Neural progenitor cell (in vitro differentiated cells): ENCODE data around the gene FALEC.

Source experiments
- EZH2phosphoT487 ChIP-seq: fragments of 200-600 bp; sonication (generic); IDR thresholded peaks from 2 replicates; pipeline ENCODE4 v1.6.1; 2017; ENCODE audit warnings: antibody characterized with exemption
- TF ChIP-seq, protein P1 (sequence below): fragments of 200-600 bp; sonication (generic); IDR thresholded peaks from 2 replicates; pipeline ENCODE4 v1.5.1; 2017; ENCODE audit warnings: antibody characterized with exemption, mild to moderate bottlenecking

DNA sequence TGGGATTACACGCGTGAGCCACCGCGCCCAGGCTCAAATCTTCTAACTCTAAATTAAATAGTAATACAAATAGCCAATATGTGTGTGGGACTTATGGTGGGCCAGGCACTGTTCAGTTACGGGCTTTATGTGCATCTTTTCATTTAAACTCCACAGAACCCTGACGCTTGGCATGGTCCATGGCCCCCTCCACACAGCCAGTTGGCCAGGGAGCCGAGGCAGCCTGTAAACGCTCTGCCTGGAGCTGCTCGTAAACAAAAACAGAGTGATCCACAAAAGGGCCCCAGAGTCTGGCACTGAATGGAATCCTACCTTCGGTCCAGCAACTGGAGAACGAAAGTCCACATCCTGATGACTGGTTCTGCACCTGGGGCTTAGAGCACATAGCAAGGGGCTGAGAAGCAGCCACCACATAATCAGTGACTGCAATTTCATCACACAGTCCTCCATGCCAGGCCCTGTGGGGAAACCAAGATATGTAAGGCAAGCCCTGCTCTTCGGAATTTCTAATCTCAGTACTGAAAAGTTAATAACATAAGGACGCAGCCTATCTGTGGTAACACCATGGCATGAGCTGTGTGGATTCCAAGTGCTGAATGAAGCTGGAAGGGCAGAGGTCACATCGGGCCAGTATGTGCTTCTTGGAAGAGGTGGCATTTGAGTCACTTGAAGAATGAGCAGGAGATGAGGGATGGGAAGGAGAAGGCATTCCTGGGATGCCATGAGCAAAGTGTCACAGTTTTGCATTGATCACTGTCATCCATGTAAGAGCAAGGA, 20.1 kb downstream of the FALEC start:
- TF ChIP-seq, protein P1, sequence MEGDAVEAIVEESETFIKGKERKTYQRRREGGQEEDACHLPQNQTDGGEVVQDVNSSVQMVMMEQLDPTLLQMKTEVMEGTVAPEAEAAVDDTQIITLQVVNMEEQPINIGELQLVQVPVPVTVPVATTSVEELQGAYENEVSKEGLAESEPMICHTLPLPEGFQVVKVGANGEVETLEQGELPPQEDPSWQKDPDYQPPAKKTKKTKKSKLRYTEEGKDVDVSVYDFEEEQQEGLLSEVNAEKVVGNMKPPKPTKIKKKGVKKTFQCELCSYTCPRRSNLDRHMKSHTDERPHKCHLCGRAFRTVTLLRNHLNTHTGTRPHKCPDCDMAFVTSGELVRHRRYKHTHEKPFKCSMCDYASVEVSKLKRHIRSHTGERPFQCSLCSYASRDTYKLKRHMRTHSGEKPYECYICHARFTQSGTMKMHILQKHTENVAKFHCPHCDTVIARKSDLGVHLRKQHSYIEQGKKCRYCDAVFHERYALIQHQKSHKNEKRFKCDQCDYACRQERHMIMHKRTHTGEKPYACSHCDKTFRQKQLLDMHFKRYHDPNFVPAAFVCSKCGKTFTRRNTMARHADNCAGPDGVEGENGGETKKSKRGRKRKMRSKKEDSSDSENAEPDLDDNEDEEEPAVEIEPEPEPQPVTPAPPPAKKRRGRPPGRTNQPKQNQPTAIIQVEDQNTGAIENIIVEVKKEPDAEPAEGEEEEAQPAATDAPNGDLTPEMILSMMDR, result no peak
- TF ChIP-seq EZH2phosphoT487, result no peak
